ENCODE data around the gene GRM8.

DNA sequence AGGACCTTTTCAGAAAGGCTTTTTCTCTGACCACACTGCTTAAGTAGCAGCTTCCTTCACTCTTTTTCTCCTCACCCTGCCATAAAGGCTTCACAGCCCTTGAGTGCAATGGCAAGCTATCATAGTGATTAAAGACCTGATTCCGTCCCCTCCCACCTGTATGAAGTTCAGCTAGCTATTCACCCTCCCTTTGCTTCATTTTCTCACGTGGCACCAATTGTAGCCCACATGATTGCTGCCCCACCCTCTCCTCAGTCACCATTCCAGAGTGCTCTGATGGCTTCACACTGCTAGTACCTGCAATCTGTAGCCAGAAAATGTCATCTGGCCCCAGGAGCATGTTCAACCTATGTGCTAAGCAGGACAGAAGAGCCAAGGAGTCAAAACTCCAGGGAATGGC, 523.8 kb downstream of the GRM8 start:
- TF ChIP-seq, protein P1, sequence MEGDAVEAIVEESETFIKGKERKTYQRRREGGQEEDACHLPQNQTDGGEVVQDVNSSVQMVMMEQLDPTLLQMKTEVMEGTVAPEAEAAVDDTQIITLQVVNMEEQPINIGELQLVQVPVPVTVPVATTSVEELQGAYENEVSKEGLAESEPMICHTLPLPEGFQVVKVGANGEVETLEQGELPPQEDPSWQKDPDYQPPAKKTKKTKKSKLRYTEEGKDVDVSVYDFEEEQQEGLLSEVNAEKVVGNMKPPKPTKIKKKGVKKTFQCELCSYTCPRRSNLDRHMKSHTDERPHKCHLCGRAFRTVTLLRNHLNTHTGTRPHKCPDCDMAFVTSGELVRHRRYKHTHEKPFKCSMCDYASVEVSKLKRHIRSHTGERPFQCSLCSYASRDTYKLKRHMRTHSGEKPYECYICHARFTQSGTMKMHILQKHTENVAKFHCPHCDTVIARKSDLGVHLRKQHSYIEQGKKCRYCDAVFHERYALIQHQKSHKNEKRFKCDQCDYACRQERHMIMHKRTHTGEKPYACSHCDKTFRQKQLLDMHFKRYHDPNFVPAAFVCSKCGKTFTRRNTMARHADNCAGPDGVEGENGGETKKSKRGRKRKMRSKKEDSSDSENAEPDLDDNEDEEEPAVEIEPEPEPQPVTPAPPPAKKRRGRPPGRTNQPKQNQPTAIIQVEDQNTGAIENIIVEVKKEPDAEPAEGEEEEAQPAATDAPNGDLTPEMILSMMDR (conservative IDR thresholded peaks at IDR 0.05; ENCODE audit: low read depth, low read length) = no peak
- TF ChIP-seq EZH2 (IDR thresholded peaks at IDR 0.05; ENCODE audit: borderline replicate concordance, low read depth, low read length, poor library complexity, severe bottlenecking) = no peak
